ENCODE data around the gene MMP15.
"Not testable (repeated sequence)": the region's sequence is repeated elsewhere in the genome, so short reads cannot be mapped to it uniquely, and the experiment has no call there.

The MMP15 gene

GRCh38 chr16:58051821-58052603 is 26.5 kb downstream of the MMP15 start:
- no peak for DNase-seq

GRCh38 chr16:58053682-58054005 is 28.1 kb downstream of the MMP15 start:
- DNase-seq = no peak

- no peak for DNase-seq
Measured at GRCh38 chr16:58054289-58054688, 28.7 kb downstream of the MMP15 start.

GRCh38 chr16:58056580-58056979 is 31.0 kb downstream of the MMP15 start:
- no peak for DNase-seq

GRCh38 chr16:58057121-58057520 is 31.6 kb downstream of the MMP15 start:
- DNase-seq = no peak

GRCh38 chr16:58057784-58058183 is 32.2 kb downstream of the MMP15 start:
- no peak for DNase-seq

- no peak for DNase-seq
Measured at GRCh38 chr16:58062821-58063220, 37.3 kb downstream of the MMP15 start.

- DNase-seq = no peak
Measured at GRCh38 chr16:58063377-58064076, 38.0 kb downstream of the MMP15 start.

GRCh38 chr16:58070585-58070984 is 45.0 kb downstream of the MMP15 start:
- no peak for DNase-seq

- DNase-seq = not testable (repeated sequence)
Measured at GRCh38 chr16:58072134-58072533, 46.6 kb downstream of the MMP15 start.

GRCh38 chr16:58073086-58073485 is 47.5 kb downstream of the MMP15 start:
- not testable (repeated sequence) for DNase-seq

- no peak for DNase-seq
Measured at GRCh38 chr16:58074657-58075056, 49.1 kb downstream of the MMP15 start.

GRCh38 chr16:58076514-58076913 is 51.0 kb downstream of the MMP15 start:
- no peak for DNase-seq

GRCh38 chr16:58077796-58078195 is 52.2 kb downstream of the MMP15 start:
- no peak for DNase-seq

GRCh38 chr16:58080657-58081056 is 55.1 kb downstream of the MMP15 start:
- DNase-seq = not testable (repeated sequence)

GRCh38 chr16:58082381-58082780 is 56.8 kb downstream of the MMP15 start:
- no peak for DNase-seq

GRCh38 chr16:58084635-58085034 is 59.1 kb downstream of the MMP15 start:
- no peak for DNase-seq

GRCh38 chr16:58085171-58085570 is 59.6 kb downstream of the MMP15 start:
- no peak for DNase-seq

- no peak for DNase-seq
Measured at GRCh38 chr16:58085584-58086251, 60.2 kb downstream of the MMP15 start.

- no peak for DNase-seq
Measured at GRCh38 chr16:58086381-58087208, 61.0 kb downstream of the MMP15 start.

GRCh38 chr16:58087209-58087913 is 61.8 kb downstream of the MMP15 start:
- DNase-seq = no peak

- no peak for DNase-seq
Measured at GRCh38 chr16:58088091-58088490, 62.5 kb downstream of the MMP15 start.

Measured in stimulated activated CD4-positive, alpha-beta T cell treated with anti-CD3 and anti-CD28 coated beads, Interleukin-2, amount 100 ng/mL, for 48 hours (primary cell).